Activated CD4-positive, CD25-positive, alpha-beta regulatory T cell treated with anti-CD3 and anti-CD28 coated beads, Interleukin-2, amount 50 U/mL, for 24 hours (primary cell): Measurements from ENCODE around the gene KIAA0825.
"Not testable (repeated sequence)": the region's sequence is repeated elsewhere in the genome, so short reads cannot be mapped to it uniquely, and the experiment has no call there.

Experiments
- ATAC-seq, 2 donors: fragments of 150-1000 bp; cut with Tn5 transposase; one replicate each; pipeline ENCODE4 v1.10.0; 2021; ENCODE audit warnings: mild to moderate bottlenecking in 1 of 2, moderate library complexity in 1 of 2

KIAA0825 gene

GRCh38 chr5:94240134-94240533 is 378.3 kb downstream of the KIAA0825 start:
- ATAC-seq: no peak

- no peak for ATAC-seq
Measured at GRCh38 chr5:94239266-94239665, 379.1 kb downstream of the KIAA0825 start.

DNA sequence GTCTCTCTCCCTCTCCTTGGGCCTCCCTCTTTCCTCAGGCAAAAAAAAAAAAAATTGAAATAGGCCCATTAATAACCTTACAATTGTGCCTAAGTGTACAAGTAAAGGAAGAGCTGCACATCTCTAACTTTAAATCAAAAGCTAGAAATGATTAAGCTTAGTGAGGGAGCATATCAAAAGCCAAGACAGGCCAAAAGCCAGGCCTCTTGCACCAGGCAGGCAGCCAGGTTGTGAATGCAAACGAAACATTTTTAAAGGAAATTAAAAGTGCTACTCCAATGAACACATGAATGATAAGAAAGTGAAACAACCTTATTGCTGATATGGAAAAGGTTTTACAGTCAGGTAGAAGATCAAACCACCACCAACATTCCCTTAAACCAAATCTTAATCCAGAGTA is 383.4 kb downstream of the KIAA0825 start:
- ATAC-seq: no peak

DNA sequence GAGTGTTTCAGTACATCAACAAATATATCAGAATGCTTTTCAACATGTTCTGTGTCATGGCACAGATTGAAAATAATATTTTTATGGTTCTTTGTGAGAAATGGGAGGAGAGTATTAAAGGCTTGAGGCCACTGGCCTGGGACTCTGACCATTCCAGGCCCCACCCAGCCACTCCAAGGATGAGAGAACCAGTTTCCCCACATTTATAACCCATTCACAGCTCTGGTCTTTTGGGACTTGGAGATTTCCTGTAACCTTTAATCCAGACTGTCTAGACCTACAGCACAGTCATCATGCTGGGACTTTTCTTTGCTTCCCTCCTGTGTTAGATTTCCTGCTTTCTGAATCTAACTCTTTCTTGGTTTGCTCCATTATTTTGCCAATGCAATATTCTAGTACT is 389.6 kb downstream of the KIAA0825 start:
- no peak for ATAC-seq

- ATAC-seq: no peak
Measured at GRCh38 chr5:94223235-94223634, 395.2 kb downstream of the KIAA0825 start.

- no peak for ATAC-seq
Measured at GRCh38 chr5:94218374-94218773, 400.0 kb downstream of the KIAA0825 start.

DNA sequence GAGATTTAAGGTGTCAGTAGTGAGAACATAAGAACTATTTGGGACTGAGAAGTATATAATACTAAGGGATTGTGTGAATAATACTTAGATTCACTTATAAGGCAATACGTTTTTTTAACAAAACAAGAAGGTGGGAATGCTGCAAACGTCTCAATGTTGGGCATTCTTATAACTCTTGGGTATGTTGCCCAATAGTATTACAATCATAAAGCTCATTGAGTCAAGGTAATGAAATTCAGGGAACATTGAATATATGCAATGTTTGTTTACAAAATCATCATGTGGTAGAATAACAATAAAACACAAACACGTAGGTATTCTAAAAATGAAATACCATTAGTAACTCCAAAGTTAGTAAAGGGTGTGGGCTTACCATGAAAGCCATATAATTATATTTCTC is 400.7 kb downstream of the KIAA0825 start:
- ATAC-seq: no peak

DNA sequence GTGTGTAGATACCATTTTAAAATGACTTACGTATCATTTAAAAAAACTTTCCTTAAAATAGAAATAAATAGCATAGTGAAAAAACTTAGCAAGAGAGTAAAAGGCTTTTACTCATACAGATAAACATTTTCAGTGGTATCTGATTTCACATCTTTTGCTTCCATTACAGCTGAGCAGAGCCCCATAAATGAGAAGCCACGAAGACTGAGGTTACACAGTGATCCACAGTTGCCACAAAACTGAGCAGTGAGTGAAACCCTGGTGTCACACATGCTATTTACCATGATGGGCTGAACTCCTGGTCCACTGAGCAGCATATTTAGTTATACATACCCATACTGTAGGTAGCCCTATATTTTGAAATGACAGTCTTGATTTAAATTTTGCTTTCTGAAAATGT is 401.2 kb downstream of the KIAA0825 start:
- ATAC-seq: no peak

DNA sequence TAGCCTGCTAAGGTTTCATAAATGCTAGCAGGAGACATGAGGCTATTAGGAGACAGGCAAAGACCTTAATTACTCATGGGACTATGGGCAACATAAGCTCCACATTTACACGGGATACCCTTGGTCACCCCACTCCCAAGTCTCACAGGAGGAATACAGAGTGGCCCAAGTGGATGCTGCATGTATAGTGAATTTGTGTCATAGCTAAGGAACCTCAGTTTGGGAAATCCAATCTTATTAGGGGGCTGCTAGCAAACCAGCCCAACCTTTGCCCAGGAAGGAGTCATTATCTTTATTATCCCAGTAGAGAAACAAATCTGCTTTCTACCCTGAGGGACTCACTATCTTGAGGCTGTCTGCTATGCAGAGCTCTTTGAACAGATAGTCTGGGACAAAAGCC is 405.9 kb downstream of the KIAA0825 start:
- no peak for ATAC-seq

- ATAC-seq: no peak
Measured at GRCh38 chr5:94209774-94210355, 408.5 kb downstream of the KIAA0825 start.

DNA sequence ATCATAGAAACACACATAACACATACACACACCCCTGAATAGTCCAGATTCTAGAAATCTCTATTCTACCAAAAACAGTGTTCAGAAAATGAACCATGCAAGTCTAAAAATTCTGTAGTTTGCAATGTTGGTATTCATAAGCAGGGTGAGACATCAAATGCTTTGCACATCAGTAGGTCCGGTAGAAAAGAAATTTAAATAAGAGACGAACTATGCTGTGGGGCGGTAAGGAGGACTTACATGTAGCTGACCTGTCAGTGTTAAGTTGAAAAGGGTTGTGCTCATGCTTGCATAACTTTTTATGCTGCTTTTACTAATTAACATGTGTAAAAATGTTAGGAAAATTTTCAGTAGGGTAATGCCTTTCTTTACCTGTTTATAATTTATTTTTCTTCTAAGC is 409.1 kb downstream of the KIAA0825 start:
- ATAC-seq: no peak

GRCh38 chr5:94199566-94199965 is 418.8 kb downstream of the KIAA0825 start:
- no peak for ATAC-seq

DNA sequence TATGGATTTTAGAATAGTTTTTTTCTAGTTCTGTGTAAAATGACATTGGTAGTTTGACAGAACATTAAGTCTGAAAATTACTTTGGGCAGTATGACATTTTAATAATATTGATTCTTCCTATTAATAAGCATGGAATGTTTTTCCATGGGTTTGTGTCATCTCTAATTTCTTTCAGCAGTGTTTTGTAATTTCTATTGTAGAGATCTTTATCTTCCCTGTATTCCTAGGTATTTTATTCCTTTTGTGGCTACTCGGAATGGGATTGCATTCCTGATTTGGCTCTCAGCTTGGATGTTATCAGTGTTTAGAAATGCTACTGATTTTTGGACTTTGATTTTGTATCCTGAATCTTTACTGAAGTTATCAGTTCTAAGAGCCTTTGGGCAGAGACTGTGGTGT is 420.4 kb downstream of the KIAA0825 start:
- ATAC-seq: no peak

DNA sequence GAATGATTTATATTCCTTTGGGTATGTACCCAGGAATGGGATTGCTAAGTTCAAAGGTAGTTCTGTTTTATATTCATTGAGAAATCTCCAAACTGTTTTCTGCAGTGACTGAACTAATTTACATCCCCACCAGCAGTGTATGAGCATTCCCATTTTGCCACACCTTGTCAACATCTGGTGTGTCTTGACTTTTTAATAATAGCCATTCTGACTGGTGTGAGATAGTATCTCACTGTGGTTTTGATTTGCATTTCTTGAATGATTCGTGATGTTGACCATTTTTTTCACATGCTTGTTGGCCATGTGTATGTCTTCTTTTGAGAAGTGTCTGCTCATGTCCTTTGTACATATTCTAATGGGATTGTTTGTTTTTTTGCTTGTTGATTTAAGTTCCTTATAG is 421.5 kb downstream of the KIAA0825 start:
- no peak for ATAC-seq

DNA sequence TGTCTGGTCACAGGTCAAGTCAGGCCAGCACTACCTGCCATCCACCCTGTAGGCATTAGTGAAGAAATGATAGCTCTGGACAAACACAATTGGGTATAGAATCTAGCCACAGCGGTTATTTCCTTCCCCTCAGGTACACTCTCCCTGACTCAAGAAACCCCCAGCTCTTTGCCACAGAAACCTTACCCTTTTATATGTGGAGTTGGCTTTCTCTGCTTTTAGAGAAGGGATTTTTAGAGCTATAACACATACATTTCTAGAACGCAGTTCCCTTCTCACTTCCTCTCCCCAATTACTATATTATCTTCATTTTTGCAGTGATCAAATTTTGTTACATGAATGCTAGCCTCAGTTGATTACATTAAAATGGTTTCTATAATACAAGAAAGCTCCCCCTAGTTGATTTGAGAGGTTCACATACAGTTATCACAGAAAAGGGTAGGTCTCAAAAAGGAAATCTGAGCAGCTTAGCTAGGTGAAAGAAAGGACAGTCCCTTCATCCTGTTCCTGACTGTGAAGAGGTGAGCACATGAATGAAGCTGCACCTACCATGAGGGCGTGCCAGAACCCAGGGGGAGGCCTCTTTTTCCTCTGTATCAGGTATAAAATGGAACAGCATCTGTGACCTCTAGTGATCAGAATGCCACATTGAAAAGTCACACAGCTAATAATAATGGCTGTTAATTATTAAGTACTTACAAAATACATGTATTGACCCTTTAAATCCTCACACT is 425.6 kb downstream of the KIAA0825 start:
- ATAC-seq: no peak

DNA sequence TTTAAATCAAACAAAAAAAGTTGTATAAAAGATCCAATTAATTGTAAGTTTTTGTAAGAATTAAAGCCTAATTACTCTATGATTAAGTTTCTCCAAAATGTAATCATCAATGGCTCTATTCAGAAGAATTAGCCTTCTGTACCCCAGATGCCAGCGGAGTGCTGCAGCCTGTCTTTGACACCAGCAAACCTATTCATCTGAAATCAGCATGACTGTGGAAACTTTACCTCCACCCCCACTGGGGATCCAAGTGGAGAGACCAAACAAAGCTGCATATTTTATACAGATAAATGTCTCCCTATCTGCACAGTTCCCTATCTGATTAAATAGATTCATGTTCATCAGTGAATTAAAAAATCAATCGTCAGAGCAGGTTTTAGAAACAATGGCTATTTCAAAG is 426.8 kb downstream of the KIAA0825 start:
- ATAC-seq: no peak

DNA sequence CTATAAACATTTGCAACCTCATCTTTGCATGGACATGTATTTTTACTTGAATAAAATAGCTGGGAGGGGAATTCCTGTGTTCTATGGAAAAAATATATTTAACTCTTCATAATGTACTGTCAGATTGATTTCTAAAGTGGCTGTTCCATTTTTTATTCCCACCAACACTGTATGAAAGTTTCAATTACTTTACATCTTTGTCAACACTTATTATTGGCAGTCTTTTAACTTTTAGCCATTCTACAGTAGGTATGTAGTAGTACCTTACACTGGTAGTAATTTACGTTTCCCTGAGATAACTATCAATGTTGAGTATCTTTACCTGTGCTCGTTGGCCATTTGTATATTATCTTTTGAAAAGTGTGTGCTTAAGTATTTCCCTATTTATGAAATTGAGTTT is 429.7 kb downstream of the KIAA0825 start:
- ATAC-seq: no peak

DNA sequence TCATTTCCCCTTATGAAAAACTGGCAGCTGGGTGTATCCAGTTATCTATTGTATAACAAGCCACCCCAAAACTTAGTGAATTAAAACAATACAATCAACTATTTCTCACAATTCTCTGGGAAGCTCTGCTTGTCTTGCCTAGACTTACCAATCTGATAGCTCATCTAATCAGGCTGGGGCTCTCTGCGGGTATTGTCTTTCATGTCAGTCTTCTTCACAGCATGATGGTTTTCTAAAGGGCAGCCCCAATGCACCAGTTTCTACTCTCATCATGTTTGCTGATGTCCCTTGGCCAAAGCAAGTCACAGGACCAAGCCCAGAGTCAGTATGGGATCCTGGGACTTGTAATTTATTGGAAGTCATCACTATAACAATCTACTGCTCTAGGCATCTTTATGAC is 433.5 kb downstream of the KIAA0825 start:
- ATAC-seq: no peak

DNA sequence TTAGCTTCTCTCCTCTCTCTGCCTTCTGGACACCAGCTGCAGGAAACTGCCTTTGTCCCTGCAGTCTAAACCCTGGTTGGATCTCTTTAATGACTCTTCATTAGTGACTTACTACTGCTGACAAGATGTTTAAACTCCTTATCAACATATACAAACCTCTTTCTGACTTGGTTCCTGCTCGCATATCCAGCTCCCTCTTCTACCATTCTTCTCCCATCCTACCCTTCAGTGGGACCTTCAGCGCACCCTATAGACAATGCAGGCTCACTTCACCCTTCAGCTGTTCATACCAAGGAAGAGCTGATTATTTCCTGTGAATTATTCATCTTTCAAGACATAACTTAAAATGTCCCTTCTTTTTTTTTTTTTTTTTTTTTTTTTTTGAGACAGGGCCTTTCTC is 436.5 kb downstream of the KIAA0825 start:
- ATAC-seq: no peak

- ATAC-seq: no peak
Measured at GRCh38 chr5:94180761-94181160, 437.6 kb downstream of the KIAA0825 start.

DNA sequence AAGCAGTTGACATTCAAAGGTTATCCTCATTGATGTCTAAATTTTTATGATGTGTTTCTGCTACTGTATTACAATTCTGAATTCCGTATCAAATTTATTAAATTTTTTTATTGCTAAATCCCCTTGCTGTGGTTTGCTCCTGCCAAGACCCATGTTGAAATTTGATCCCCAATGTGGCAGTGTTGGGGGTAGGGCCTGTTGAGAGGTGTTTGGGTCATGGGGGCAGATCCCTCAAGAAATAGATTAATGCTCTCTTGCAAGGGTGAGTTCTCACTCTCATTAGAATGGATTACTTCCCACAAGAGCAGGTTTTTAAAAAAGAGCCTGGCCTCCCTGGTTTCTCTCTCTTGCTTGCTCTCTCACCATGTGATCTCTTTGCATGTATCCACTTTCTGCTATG is 442.5 kb downstream of the KIAA0825 start:
- no peak for ATAC-seq

DNA sequence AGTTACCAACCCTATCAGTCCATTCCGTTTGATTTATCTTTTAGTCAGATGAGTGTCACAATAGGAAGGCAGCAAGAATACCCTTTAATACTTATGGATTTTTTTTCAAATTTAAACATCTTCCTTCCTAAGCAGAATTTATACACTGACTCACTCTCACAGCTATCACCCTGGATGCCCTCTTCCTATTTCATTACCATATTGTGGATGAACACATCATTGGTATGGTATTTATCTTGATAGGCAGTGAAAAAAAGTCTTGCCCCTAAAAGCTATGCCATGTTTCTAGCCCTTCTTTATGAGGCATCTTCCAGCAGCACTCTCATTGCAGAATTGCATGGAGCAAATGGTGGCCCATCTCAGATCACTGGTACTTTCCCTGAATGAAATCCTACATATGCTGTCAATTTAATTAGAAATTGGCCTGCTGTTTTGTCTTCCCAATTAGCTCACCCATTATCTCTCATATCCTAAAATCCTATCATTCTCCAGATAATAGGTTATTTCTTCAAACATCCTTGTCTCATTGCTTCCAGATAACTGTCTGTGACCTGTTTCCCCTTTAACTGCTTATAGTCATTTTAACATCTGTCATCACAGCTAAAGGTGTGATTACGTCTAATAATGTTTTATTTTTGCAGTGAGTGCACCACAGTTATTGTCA is 443.5 kb downstream of the KIAA0825 start:
- ATAC-seq: no peak

DNA sequence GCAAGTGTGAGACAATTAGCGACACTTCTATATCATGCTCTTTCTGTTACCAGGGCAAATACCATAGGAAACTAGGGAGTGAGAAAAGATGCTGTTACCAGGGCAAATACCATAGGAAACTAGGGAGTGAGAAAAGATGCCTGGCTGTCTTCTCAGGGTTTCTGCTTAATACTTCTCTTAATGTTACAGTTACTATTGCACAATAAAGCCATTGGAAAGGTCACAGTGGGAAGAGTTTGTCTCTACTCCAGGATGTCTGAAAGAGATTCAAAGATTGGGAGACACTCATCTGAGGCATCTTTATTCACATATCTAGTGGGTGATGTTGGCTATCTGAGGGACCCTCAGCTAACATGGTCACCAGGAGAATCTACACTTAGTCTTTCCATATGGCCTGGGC is 445.3 kb downstream of the KIAA0825 start:
- ATAC-seq: no peak

- not testable (repeated sequence) for ATAC-seq
Measured at GRCh38 chr5:94171070-94171469, 447.3 kb downstream of the KIAA0825 start.
